ENCODE measurements around the gene CEP78.

Gene CEP78

GRCh38 chr9:78210841-78211301, 25.0 kb upstream of the CEP78 start:
- Histone ChIP-seq H3K36me3 (ENCODE audit: control insufficient read depth, insufficient read depth, low read length) (no peaks in the 10 kb centered on the region), H3K27me3 (replicated peaks; ENCODE audit: control insufficient read depth, insufficient read depth, low read length) (no peaks in the 10 kb centered on the region), H3K4me3 (replicated peaks; ENCODE audit: low read depth, low read length) (no peak overlapping the region)
- DNase-seq (ENCODE audit: extremely low read depth, insufficient read length): peak; percentile 34
- no peak for TF ChIP-seq CTCF (IDR thresholded peaks at IDR 0.05; ENCODE audit: insufficient read depth, low read length, poor library complexity, severe bottlenecking)

GRCh38 chr9:78212868-78213267, 23.0 kb upstream of the CEP78 start:
- Histone ChIP-seq H3K4me3 (replicated peaks; ENCODE audit: low read depth, low read length) (no peak overlapping the region), H3K27me3 (replicated peaks; ENCODE audit: control insufficient read depth, insufficient read depth, low read length) (no peaks in the 10 kb centered on the region), H3K36me3 (ENCODE audit: control insufficient read depth, insufficient read depth, low read length) (no peaks in the 10 kb centered on the region)
- DNase-seq (ENCODE audit: extremely low read depth, insufficient read length): no peak
- TF ChIP-seq CTCF (IDR thresholded peaks at IDR 0.05; ENCODE audit: insufficient read depth, low read length, poor library complexity, severe bottlenecking): no peak

- TF ChIP-seq CTCF (IDR thresholded peaks at IDR 0.05; ENCODE audit: insufficient read depth, low read length, poor library complexity, severe bottlenecking): no peak
- no peaks in the 10 kb centered on the region for H3K27me3 ChIP-seq (replicated peaks; ENCODE audit: control insufficient read depth, insufficient read depth, low read length)
- no peak overlapping the region for H3K4me3 ChIP-seq (replicated peaks; ENCODE audit: low read depth, low read length)
- no peak for DNase-seq (ENCODE audit: extremely low read depth, insufficient read length)
- H3K36me3 ChIP-seq (ENCODE audit: control insufficient read depth, insufficient read depth, low read length): no peaks in the 10 kb centered on the region
These were observed 22.2 kb upstream of the CEP78 start for GRCh38 chr9:78213712-78214111.

- Histone ChIP-seq H3K36me3 (ENCODE audit: control insufficient read depth, insufficient read depth, low read length) (no peaks in the 10 kb centered on the region), H3K4me3 (replicated peaks; ENCODE audit: low read depth, low read length) (no peak overlapping the region), H3K27me3 (replicated peaks; ENCODE audit: control insufficient read depth, insufficient read depth, low read length) (no peaks in the 10 kb centered on the region)
- DNase-seq (ENCODE audit: extremely low read depth, insufficient read length): no peak
- TF ChIP-seq CTCF (IDR thresholded peaks at IDR 0.05; ENCODE audit: insufficient read depth, low read length, poor library complexity, severe bottlenecking): no peak
These were observed 21.4 kb upstream of the CEP78 start for GRCh38 chr9:78214492-78214891.

GRCh38 chr9:78215706-78216105, 20.2 kb upstream of the CEP78 start:
- no peak overlapping the region for H3K4me3 ChIP-seq (replicated peaks; ENCODE audit: low read depth, low read length)
- TF ChIP-seq CTCF (IDR thresholded peaks at IDR 0.05; ENCODE audit: insufficient read depth, low read length, poor library complexity, severe bottlenecking): no peak
- no peaks in the 10 kb centered on the region for H3K27me3 ChIP-seq (replicated peaks; ENCODE audit: control insufficient read depth, insufficient read depth, low read length)
- no peak for DNase-seq (ENCODE audit: extremely low read depth, insufficient read length)
- H3K36me3 ChIP-seq (ENCODE audit: control insufficient read depth, insufficient read depth, low read length): no peaks in the 10 kb centered on the region

- H3K4me3 ChIP-seq (replicated peaks; ENCODE audit: low read depth, low read length): no peak overlapping the region
- no peak for TF ChIP-seq CTCF (IDR thresholded peaks at IDR 0.05; ENCODE audit: insufficient read depth, low read length, poor library complexity, severe bottlenecking)
- DNase-seq (ENCODE audit: extremely low read depth, insufficient read length): no peak
- no peaks in the 10 kb centered on the region for H3K27me3 ChIP-seq (replicated peaks; ENCODE audit: control insufficient read depth, insufficient read depth, low read length)
- H3K36me3 ChIP-seq (ENCODE audit: control insufficient read depth, insufficient read depth, low read length): no peaks in the 10 kb centered on the region
These were observed 17.0 kb upstream of the CEP78 start for GRCh38 chr9:78218890-78219289.
